Transverse colon (tissue), 4 donors: ENCODE results near the gene CLOCK. TPM values are rescaled to one million over a fixed set of nuclear protein-coding genes. Genes with fewer than 3 reads are reported as not detected.

ENCODE experiments used
- DNase-seq: peaks from one replicate; pipeline ENCODE4 v3.0.0-alpha.2; 2019
- H3K27ac ChIP-seq, 4 donors: fragments of 200-600 bp; sonication (generic); 2 replicates each; pipeline ENCODE4 v1.5.1; 2016 to 2018; ENCODE audit warnings: inconsistent platforms in 4 of 4
- H3K27me3 ChIP-seq: fragments of 200-600 bp; sonication (generic); 2 replicates; pipeline ENCODE4 v1.5.1; 2017; ENCODE audit warnings: inconsistent platforms
- H3K36me3 ChIP-seq, 4 donors: fragments of 200-600 bp; sonication (generic); 2 replicates each; pipeline ENCODE4 v1.5.1; 2017 to 2019; ENCODE audit warnings: inconsistent platforms in 4 of 4
- H3K4me1 ChIP-seq, 4 donors: fragments of 200-600 bp; sonication (generic); 2 replicates each; pipeline ENCODE4 v1.5.1; 2017 to 2020; ENCODE audit warnings: inconsistent platforms in 4 of 4
- H3K4me3 ChIP-seq, 4 donors: fragments of 200-600 bp; sonication (generic); 1 replicate in 1 of 4; 2 replicates in 3 of 4; pipeline versions ENCODE4 v1.5.1 to v1.6.1; 2017 to 2019; ENCODE audit warnings: inconsistent platforms in 4 of 4
- H3K9me3 ChIP-seq, 2 donors: fragments of 200-600 bp; sonication (generic); 2 replicates each; pipeline ENCODE4 v1.5.1; 2017 to 2019; ENCODE audit warnings: inconsistent platforms in 2 of 2
- EP300 ChIP-seq: sonication (generic); formaldehyde crosslinking; IDR thresholded peaks from one replicate; pipeline ENCODE4 v1.6.1; 2017; ENCODE audit warnings: antibody characterized with exemption, low read depth
- POLR2A ChIP-seq: fragments of 450-650 bp; IDR thresholded peaks from one replicate; pipeline ENCODE4 v1.6.1; 2016; ENCODE audit warnings: antibody characterized with exemption, mild to moderate bottlenecking, moderate library complexity
- POLR2AphosphoS5 ChIP-seq, 3 donors: sonication (generic); formaldehyde crosslinking; IDR thresholded peaks; one replicate each; pipeline ENCODE4 v1.6.1; 2016; ENCODE audit warnings: antibody characterized with exemption in 3 of 3
- WGBS, 2 donors: methylation state at CpG; one replicate each; pipeline ENCODE4 v1.1.5; 2018; ENCODE audit warnings: low coverage in 1 of 2; 5-methylcytosine and 5-hydroxymethylcytosine counted together
- in situ Hi-C, 4 donors: fragments of 200-750 bp; cut with MboI; loops; one replicate each; pipeline versions ENCODE4 v1.15.0 to v1.15.1; 2017; ENCODE audit warnings: low sequenced_read_pairs in 3 of 4, low pct_ligation_motif_present in 1 of 4, low pct_unique_long_range_greater_than_20kb in 1 of 4
- intact Hi-C: fragments of 100-400 bp; cut with DNase I; formaldehyde crosslinking; loops from one replicate; pipeline ENCODE4 v1.15.1; 2023; ENCODE audit warnings: low total_unique reads
- total RNA-seq, 4 donors: library from RNA; depleted of rRNA; stranded (reverse); fragments of >200 nt; gene quantifications; one replicate each; pipeline ENCODE4 v1.1.0, GENCODE V29; 2016
- TF ChIP-seq, protein P1 (sequence below), 5 experiments: fragments of 200-600 bp in 3 of 5; fragments of 450-650 bp in 2 of 5; sonication (generic) in 3 of 5; IDR thresholded peaks; 1 replicate in 2 of 5; 2 replicates in 3 of 5; pipeline ENCODE4 v1.5.1; 2016 to 2017; ENCODE audit warnings: antibody characterized with exemption in 5 of 5, inconsistent platforms in 3 of 5, mild to moderate bottlenecking in 2 of 5, moderate library complexity in 1 of 5

CLOCK gene
- total RNA-seq, 4 donors from 2014 or later = 6.7 to 19.7 (median 16.9) TPM

DNA sequence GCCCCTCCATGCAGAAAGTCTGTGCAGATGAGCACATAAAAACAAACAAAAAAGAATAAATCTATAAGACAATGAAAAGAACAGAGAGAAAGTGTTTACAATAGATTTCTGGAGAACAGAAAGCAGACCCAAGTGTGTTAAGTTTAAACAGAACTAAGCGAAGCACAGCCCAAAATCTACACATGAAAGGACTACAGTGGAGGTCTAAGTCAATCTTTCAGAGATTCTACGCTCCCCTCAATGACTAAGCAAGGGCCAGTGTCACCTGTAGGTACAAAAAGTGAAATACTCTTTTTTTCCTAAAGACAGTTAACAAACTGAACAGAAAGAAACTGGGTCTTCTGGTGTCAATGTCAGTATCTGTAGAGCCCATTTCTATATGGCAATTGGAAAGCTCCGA, 18.2 kb downstream of the CLOCK start:
- no peaks in the 10 kb centered on the region for H3K36me3 ChIP-seq
- no peaks in the 10 kb centered on the region for H3K4me1 ChIP-seq
- in situ Hi-C loops = loop anchor here in 1 of 4 donors (25.0 kb wide), 1 partner anchor 191 kb away; the partner anchor contains the start of gene SRD5A3
- no peak overlapping the region for H3K27ac ChIP-seq
- no peak overlapping the region for H3K4me3 ChIP-seq
- peaks cover 0 to 3% of the 10 kb centered on the region in 2 donors for H3K9me3 ChIP-seq
- intact Hi-C loops = no loop called here
- no peak for TF ChIP-seq EP300
- no peak for TF ChIP-seq POLR2A
- TF ChIP-seq, protein P1, sequence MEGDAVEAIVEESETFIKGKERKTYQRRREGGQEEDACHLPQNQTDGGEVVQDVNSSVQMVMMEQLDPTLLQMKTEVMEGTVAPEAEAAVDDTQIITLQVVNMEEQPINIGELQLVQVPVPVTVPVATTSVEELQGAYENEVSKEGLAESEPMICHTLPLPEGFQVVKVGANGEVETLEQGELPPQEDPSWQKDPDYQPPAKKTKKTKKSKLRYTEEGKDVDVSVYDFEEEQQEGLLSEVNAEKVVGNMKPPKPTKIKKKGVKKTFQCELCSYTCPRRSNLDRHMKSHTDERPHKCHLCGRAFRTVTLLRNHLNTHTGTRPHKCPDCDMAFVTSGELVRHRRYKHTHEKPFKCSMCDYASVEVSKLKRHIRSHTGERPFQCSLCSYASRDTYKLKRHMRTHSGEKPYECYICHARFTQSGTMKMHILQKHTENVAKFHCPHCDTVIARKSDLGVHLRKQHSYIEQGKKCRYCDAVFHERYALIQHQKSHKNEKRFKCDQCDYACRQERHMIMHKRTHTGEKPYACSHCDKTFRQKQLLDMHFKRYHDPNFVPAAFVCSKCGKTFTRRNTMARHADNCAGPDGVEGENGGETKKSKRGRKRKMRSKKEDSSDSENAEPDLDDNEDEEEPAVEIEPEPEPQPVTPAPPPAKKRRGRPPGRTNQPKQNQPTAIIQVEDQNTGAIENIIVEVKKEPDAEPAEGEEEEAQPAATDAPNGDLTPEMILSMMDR (IDR thresholded peaks at IDR 0.05) = no peak
- TF ChIP-seq POLR2AphosphoS5 (IDR thresholded peaks at IDR 0.05) = no peak
- 90 to 95% methylated on average over 2 to 3 of the region's 3 CpGs for WGBS, 2 donors
- no peak for DNase-seq
- no peaks in the 10 kb centered on the region for H3K27me3 ChIP-seq

DNA sequence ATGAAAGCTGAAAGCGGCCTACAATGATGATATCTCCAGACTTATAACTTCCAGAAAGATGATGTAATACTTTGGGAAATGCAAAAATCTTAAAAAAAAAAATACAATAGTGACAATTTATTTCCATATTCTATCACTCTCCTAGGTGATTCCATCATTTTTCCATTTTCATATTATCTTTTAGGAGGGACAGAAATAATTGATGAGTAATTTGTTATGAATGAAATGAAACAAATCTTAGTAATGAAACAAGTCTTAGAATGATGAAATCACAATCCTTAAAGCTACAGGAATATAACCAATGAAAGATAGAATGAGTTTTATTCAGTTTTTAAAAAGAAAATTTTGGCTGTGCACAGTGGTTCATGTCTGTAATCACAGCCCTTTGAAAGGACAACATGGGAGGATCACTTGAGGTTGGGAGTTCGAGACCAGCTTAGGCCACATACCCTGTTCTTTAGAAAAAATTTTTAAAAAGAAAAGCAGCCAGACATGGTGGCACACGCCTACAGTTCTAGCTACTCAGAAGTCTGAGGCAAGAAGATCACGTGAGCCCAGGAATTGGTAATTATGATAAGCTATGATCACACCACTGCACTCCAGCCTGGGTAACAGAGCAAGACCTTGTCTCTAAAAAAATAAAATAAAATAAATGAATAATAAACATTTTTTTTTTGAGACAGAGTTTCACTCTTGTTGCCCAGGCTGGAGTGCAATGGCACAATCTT, 21.7 kb downstream of the CLOCK start:
- Histone ChIP-seq H3K27ac (no peak overlapping the region), H3K27me3 (no peaks in the 10 kb centered on the region), H3K4me1 (no peaks in the 10 kb centered on the region), H3K4me3 (no peak overlapping the region), H3K9me3 (no peaks in the 10 kb centered on the region), H3K36me3 (no peaks in the 10 kb centered on the region)
- DNase-seq = no peak
- in situ Hi-C loops (loop anchor here in 1 of 4 donors (25.0 kb wide), 1 partner anchor 188 kb away; the partner anchor contains the start of gene SRD5A3), intact Hi-C loops (no loop called here)
- TF ChIP-seq POLR2A (no peak), EP300 (no peak), POLR2AphosphoS5 (IDR thresholded peaks at IDR 0.05) (no peak)
- TF ChIP-seq, protein P1 (IDR thresholded peaks at IDR 0.05) = no peak
- 89 to 95% methylated on average over 4 of the region's 4 CpGs for WGBS, 2 donors

DNA sequence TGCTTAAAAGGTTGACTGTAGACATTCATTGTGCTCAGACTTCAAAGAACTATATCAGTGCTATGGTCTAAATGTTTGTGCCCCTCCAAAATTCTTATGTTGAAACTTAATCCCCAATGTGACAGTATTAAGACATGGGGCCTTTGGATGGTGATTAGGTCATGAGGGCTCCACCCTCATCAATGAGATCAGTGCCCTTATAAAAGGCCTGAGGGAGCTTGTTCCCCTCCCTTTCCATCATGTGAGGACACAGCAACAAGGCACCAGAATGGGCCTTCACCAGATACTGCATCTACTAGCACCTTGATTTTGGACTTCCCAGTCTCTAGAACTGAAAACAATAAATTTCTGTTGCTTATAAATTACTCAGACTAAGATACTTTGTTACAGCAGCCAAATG, 28.3 kb downstream of the CLOCK start:
- H3K4me3 ChIP-seq = no peak overlapping the region
- in situ Hi-C loops (no loop called here), intact Hi-C loops (no loop called here)
- H3K9me3 ChIP-seq = no peaks in the 10 kb centered on the region
- H3K4me1 ChIP-seq = no peaks in the 10 kb centered on the region
- DNase-seq = no peak
- TF ChIP-seq EP300 = no peak
- no peak for TF ChIP-seq POLR2AphosphoS5 (IDR thresholded peaks at IDR 0.05)
- TF ChIP-seq, protein P1 (IDR thresholded peaks at IDR 0.05) = no peak
- TF ChIP-seq POLR2A = no peak
- no peak overlapping the region for H3K27ac ChIP-seq
- H3K36me3 ChIP-seq = no peaks in the 10 kb centered on the region
- no peaks in the 10 kb centered on the region for H3K27me3 ChIP-seq

DNA sequence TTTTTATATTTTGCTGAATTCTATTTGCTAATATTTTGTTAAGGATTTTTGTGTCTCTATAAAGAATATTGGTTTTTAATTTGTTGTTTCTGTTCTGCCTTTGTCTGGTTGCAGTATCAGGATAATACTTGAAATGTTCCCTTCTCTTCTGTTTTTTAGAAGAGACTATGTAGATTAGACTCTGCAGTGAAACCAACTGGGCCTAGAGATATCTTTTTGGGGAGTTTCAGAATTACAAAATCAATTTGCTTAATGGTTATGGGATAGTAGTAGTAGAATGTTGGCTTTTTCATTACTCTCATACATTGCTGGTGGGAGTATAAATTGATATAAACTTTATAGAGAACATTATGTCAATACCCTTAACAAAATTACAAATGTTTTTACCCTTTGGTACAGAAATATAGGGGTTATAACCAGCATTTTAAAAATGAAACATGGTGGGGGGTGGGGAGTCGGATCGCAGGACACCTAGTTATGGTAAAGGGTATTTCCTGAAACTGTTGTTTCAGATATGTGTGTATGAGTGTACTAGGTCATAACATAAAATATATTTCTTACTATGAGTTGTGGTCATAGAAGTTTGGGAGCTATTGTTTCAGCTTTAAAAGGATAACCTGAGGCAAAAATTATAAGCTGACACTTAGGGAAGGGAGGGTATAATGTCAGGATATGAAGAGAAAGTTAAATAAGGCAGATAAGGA, 29.0 kb downstream of the CLOCK start:
- no peak for TF ChIP-seq POLR2A
- TF ChIP-seq EP300 = no peak
- TF ChIP-seq, protein P1 (IDR thresholded peaks at IDR 0.05) = no peak
- no peak for TF ChIP-seq POLR2AphosphoS5 (IDR thresholded peaks at IDR 0.05)
- H3K36me3 ChIP-seq = no peaks in the 10 kb centered on the region
- in situ Hi-C loops = no loop called here
- H3K4me1 ChIP-seq = no peaks in the 10 kb centered on the region
- DNase-seq = no peak
- no peak overlapping the region for H3K27ac ChIP-seq
- no peak overlapping the region for H3K4me3 ChIP-seq
- 82% methylated on average over 2 of the region's 2 CpGs; no CpG with 5 or more reads in 1 of the 2 donors for WGBS, 2 donors
- intact Hi-C loops = no loop called here
- H3K27me3 ChIP-seq = no peaks in the 10 kb centered on the region
- no peaks in the 10 kb centered on the region for H3K9me3 ChIP-seq
